ENCODE measurements around the gene ATXN2L.
A peak's percentile ranks its signal among the peaks of the same experiment; 100 is the strongest.
"Not testable (repeated sequence)": the region's sequence is repeated elsewhere in the genome, so short reads cannot be mapped to it uniquely, and the experiment has no call there.

The ATXN2L gene

GRCh38 chr16:28822520-28823290, at the start of gene ATXN2L:
Gene ATXN2L (plus strand): TSS chr16:28822999. CDS start chr16:28823260, 261 bp downstream.
- peak; percentile 94 for DNase-seq (ENCODE audit: low spot score)

- DNase-seq (ENCODE audit: low spot score) = not testable (repeated sequence)
These were observed 41.1 kb upstream of the ATXN2L start for GRCh38 chr16:28781697-28782096.

GRCh38 chr16:28782357-28782756, 40.4 kb upstream of the ATXN2L start:
- not testable (repeated sequence) for DNase-seq (ENCODE audit: low spot score)

GRCh38 chr16:28802235-28803019, 20.4 kb upstream of the ATXN2L start:
- DNase-seq (ENCODE audit: low spot score) = peak; percentile 86

GRCh38 chr16:28807445-28808120, 15.2 kb upstream of the ATXN2L start:
- DNase-seq (ENCODE audit: low spot score) = not testable (repeated sequence)

GRCh38 chr16:28820016-28820415, 2.8 kb upstream of the ATXN2L start:
- DNase-seq (ENCODE audit: low spot score) = no peak

GRCh38 chr16:28820546-28820945, 2.3 kb upstream of the ATXN2L start:
- DNase-seq (ENCODE audit: low spot score) = not testable (repeated sequence)

GRCh38 chr16:28821874-28822519, 802 bp upstream of the ATXN2L start:
- no peak for DNase-seq (ENCODE audit: low spot score)

GRCh38 chr16:28823291-28823872, 583 bp downstream of the ATXN2L start:
- DNase-seq (ENCODE audit: low spot score) = no peak

GRCh38 chr16:28823873-28824716, 1.3 kb downstream of the ATXN2L start:
- peak; percentile 98 for DNase-seq (ENCODE audit: low spot score)

GRCh38 chr16:28824717-28824973, 1.8 kb downstream of the ATXN2L start:
- no peak for DNase-seq (ENCODE audit: low spot score)

- DNase-seq (ENCODE audit: low spot score) = no peak
These were observed 3.3 kb downstream of the ATXN2L start for GRCh38 chr16:28826141-28826540.

- no peak for DNase-seq (ENCODE audit: low spot score)
These were observed 6.9 kb downstream of the ATXN2L start for GRCh38 chr16:28829747-28830146.

- no peak for DNase-seq (ENCODE audit: low spot score)
These were observed 7.7 kb downstream of the ATXN2L start for GRCh38 chr16:28830531-28830930.

GRCh38 chr16:28834349-28834748, 11.6 kb downstream of the ATXN2L start:
- no peak for DNase-seq (ENCODE audit: low spot score)

GRCh38 chr16:28834873-28835863, 12.4 kb downstream of the ATXN2L start:
- no peak for DNase-seq (ENCODE audit: low spot score)

- DNase-seq (ENCODE audit: low spot score) = no peak
These were observed 13.3 kb downstream of the ATXN2L start for GRCh38 chr16:28835864-28836760.

GRCh38 chr16:28836761-28837064, 13.9 kb downstream of the ATXN2L start:
- no peak for DNase-seq (ENCODE audit: low spot score)
